OCI-LY1 (cell line): ENCODE data around the gene NEXMIF.

Experiments used
- H2AFZ ChIP-seq: fragments of 200-600 bp; sonication (generic), shearing (Covaris generic); 2 replicates; pipeline ENCODE4 v1.6.0; 2014; ENCODE audit warnings: antibody characterized with exemption, mild to moderate bottlenecking, low read length
- H3F3A ChIP-seq: fragments of 200-600 bp; sonication (generic), shearing (Covaris generic); 2 replicates; pipeline ENCODE4 v1.6.0; 2014; ENCODE audit warnings: mild to moderate bottlenecking, antibody characterized with exemption, low read length, moderate library complexity; ENCODE audit not compliant: insufficient read depth
- H3K27ac ChIP-seq: fragments of 200-600 bp; sonication (generic); 2 replicates; pipeline ENCODE4 v1.5.1; 2014; ENCODE audit warnings: low read length, mixed run types, mild to moderate bottlenecking, low read depth; ENCODE audit not compliant: poor library complexity, severe bottlenecking
- H3K27me3 ChIP-seq: fragments of 200-600 bp; sonication (generic); 2 replicates; pipeline ENCODE4 v1.6.0; 2014; ENCODE audit warnings: antibody characterized with exemption, mild to moderate bottlenecking, low read length, moderate library complexity; ENCODE audit not compliant: insufficient read depth
- H3K36me3 ChIP-seq: fragments of 200-600 bp; sonication (generic); 2 replicates; pipeline ENCODE4 v1.6.1; 2014; ENCODE audit warnings: mild to moderate bottlenecking, antibody characterized with exemption, low read length, moderate library complexity, mixed read lengths; ENCODE audit not compliant: insufficient read depth
- H3K4me1 ChIP-seq: fragments of 200-600 bp; sonication (generic); 2 replicates; pipeline ENCODE4 v1.5.1; 2014; ENCODE audit warnings: mild to moderate bottlenecking, low read length, moderate library complexity; ENCODE audit not compliant: insufficient read depth, severe bottlenecking
- H3K4me2 ChIP-seq: fragments of 200-600 bp; sonication (generic), shearing (Covaris generic); 2 replicates; pipeline ENCODE4 v1.6.1; 2014; ENCODE audit warnings: low read length
- H3K4me3 ChIP-seq: fragments of 200-600 bp; sonication (generic); 2 replicates; pipeline ENCODE4 v1.5.1; 2014; ENCODE audit warnings: low read length, low read depth, mild to moderate bottlenecking, mixed read lengths; ENCODE audit not compliant: poor library complexity, severe bottlenecking
- H3K79me2 ChIP-seq: fragments of 200-600 bp; shearing (Covaris generic); 2 replicates; pipeline ENCODE4 v1.6.1; 2016; ENCODE audit warnings: mixed run types, low read length, mixed read lengths; ENCODE audit not compliant: insufficient read depth
- H3K9ac ChIP-seq: fragments of 200-600 bp; sonication (generic), shearing (Covaris generic); 2 replicates; pipeline ENCODE4 v1.6.1; 2014; ENCODE audit warnings: mild to moderate bottlenecking, low read length, mixed read lengths
- H3K9me2 ChIP-seq: fragments of 200-600 bp; sonication (generic), shearing (Covaris generic); 2 replicates; pipeline ENCODE4 v1.6.1; 2014; ENCODE audit warnings: low read depth, mild to moderate bottlenecking, low read length, mixed read lengths
- H3K9me3 ChIP-seq: fragments of 200-600 bp; shearing (Covaris generic); 2 replicates; pipeline ENCODE4 v1.6.1; 2014; ENCODE audit warnings: low read length, mixed read lengths
- H4K20me1 ChIP-seq: fragments of 200-600 bp; sonication (generic), shearing (Covaris generic); 2 replicates; pipeline ENCODE4 v1.6.0; 2016; ENCODE audit warnings: mild to moderate bottlenecking, low read length; ENCODE audit not compliant: insufficient read depth
- EZH2 ChIP-seq: fragments of 200-600 bp; sonication (generic), shearing (Covaris generic); IDR thresholded peaks from 2 replicates; pipeline ENCODE4 v1.8.0; 2017; ENCODE audit warnings: borderline replicate concordance, mixed run types, mild to moderate bottlenecking, antibody characterized with exemption, low read length, moderate library complexity, mixed read lengths
- TF ChIP-seq, protein P1 (sequence below): fragments of 200-600 bp; sonication (generic), shearing (Covaris generic); IDR thresholded peaks from 2 replicates; pipeline ENCODE4 v1.5.1; 2017; ENCODE audit warnings: mild to moderate bottlenecking, antibody characterized with exemption, low read length, moderate library complexity, mixed read lengths

Gene NEXMIF

DNA sequence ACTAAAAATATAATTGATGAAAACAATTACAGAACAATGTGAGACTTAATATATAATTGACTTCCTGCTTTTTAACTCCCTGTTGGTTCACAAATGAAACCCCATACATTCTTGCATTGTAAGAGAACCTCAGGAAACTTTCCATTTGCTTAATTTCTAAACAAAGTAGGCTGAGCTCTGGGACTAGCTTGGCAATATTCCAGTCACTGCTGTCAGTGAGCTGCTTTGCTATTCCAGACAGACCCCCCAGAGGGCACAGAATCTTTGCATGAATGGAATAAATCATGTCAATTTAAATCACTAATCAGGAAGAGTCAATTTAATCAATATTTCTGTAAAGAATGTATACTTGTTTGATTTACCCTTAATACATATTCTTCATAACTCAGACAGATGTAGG, 110.6 kb downstream of the NEXMIF start:
- Histone ChIP-seq H2AFZ (no peak overlapping the region), H3K79me2 (no peaks in the 10 kb centered on the region), H3K9me2 (no peaks in the 10 kb centered on the region), H3K36me3 (no peaks in the 10 kb centered on the region), H3K9me3 (no peaks in the 10 kb centered on the region), H3F3A (no peaks in the 10 kb centered on the region), H3K9ac (no peak overlapping the region), H4K20me1 (no peaks in the 10 kb centered on the region), H3K27ac (no peak overlapping the region), H3K27me3 (no peaks in the 10 kb centered on the region), H3K4me2 (no peak overlapping the region), H3K4me1 (no peaks in the 10 kb centered on the region), H3K4me3 (no peak overlapping the region)
- TF ChIP-seq, protein P1, sequence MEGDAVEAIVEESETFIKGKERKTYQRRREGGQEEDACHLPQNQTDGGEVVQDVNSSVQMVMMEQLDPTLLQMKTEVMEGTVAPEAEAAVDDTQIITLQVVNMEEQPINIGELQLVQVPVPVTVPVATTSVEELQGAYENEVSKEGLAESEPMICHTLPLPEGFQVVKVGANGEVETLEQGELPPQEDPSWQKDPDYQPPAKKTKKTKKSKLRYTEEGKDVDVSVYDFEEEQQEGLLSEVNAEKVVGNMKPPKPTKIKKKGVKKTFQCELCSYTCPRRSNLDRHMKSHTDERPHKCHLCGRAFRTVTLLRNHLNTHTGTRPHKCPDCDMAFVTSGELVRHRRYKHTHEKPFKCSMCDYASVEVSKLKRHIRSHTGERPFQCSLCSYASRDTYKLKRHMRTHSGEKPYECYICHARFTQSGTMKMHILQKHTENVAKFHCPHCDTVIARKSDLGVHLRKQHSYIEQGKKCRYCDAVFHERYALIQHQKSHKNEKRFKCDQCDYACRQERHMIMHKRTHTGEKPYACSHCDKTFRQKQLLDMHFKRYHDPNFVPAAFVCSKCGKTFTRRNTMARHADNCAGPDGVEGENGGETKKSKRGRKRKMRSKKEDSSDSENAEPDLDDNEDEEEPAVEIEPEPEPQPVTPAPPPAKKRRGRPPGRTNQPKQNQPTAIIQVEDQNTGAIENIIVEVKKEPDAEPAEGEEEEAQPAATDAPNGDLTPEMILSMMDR: no peak
- TF ChIP-seq EZH2: no peak

DNA sequence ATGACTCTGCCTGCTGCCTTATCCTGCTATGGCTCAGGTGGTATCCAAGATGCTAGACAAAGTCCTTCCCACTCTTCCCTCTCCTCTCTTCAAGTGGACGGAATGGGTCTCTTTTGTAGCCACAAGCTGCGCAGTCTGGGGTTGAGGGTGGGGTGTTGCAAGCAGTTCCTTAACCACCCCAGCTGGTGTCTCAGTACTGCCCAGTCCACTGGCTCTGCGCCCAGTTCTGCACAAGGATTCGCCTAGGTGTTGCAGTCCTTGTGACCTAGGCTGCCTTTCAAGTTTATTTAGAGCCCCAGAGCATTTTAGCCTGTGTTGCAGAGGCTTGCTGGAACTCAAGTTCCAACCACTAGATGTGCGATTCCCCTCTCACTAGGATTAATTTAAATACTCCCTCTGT, 120.7 kb downstream of the NEXMIF start:
- no peak overlapping the region for H3K4me2 ChIP-seq
- H3K27ac ChIP-seq: no peak overlapping the region
- no peaks in the 10 kb centered on the region for H3K9me3 ChIP-seq

DNA sequence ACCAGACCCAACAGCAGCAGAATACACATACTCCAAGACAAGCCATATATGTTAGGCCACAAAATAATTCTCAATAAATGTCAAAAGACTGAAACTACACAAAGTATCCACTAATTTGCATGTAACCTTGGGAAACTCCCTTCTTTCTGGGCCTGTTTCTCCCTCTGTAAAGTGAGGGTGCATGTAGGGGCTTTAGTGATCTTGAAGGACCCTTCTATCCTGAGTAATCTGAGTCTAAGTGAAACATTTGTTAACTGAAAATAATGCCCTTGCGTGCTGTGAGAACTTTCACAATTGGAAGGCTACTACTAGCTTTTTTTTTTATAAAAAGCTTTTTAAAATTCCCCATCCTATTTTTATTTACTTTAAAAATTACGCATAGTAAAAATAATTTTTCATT, 125.2 kb downstream of the NEXMIF start:
- no peaks in the 10 kb centered on the region for H4K20me1 ChIP-seq

More for the DNA sequence above, 120.7 kb downstream of the NEXMIF start:
- Histone ChIP-seq H3K9me2 (no peaks in the 10 kb centered on the region), H4K20me1 (no peaks in the 10 kb centered on the region), H3K27me3 (no peaks in the 10 kb centered on the region), H2AFZ (no peak overlapping the region), H3K4me3 (no peak overlapping the region), H3K79me2 (no peaks in the 10 kb centered on the region), H3K36me3 (no peaks in the 10 kb centered on the region), H3K9ac (no peak overlapping the region), H3F3A (no peaks in the 10 kb centered on the region), H3K4me1 (no peaks in the 10 kb centered on the region)
- TF ChIP-seq, protein P1: no peak
- no peak for TF ChIP-seq EZH2

More for the DNA sequence above, 125.2 kb downstream of the NEXMIF start:
- Histone ChIP-seq H3K27ac (no peak overlapping the region), H3K9me3 (no peaks in the 10 kb centered on the region), H3K36me3 (no peaks in the 10 kb centered on the region), H3F3A (no peaks in the 10 kb centered on the region), H3K4me1 (no peaks in the 10 kb centered on the region), H3K27me3 (no peaks in the 10 kb centered on the region), H3K4me3 (no peak overlapping the region), H3K9me2 (no peaks in the 10 kb centered on the region), H2AFZ (no peak overlapping the region), H3K4me2 (no peak overlapping the region), H3K79me2 (no peaks in the 10 kb centered on the region), H3K9ac (no peak overlapping the region)
- TF ChIP-seq, protein P1: no peak
- no peak for TF ChIP-seq EZH2
